HG02840 (cell line): ENCODE data around the gene DENND2C.
A peak's percentile ranks its signal among the peaks of the same experiment; 100 is the strongest.

Experiments used
- ATAC-seq: cut with Tn5 transposase; IDR thresholded peaks from one replicate; pipeline ENCODE4 v1.9.1; 2021; ENCODE audit warnings: mild to moderate bottlenecking, moderate library complexity, moderate number of reproducible peaks; ENCODE audit not compliant: unreplicated experiment, low FRiP score

Gene DENND2C, protein sequence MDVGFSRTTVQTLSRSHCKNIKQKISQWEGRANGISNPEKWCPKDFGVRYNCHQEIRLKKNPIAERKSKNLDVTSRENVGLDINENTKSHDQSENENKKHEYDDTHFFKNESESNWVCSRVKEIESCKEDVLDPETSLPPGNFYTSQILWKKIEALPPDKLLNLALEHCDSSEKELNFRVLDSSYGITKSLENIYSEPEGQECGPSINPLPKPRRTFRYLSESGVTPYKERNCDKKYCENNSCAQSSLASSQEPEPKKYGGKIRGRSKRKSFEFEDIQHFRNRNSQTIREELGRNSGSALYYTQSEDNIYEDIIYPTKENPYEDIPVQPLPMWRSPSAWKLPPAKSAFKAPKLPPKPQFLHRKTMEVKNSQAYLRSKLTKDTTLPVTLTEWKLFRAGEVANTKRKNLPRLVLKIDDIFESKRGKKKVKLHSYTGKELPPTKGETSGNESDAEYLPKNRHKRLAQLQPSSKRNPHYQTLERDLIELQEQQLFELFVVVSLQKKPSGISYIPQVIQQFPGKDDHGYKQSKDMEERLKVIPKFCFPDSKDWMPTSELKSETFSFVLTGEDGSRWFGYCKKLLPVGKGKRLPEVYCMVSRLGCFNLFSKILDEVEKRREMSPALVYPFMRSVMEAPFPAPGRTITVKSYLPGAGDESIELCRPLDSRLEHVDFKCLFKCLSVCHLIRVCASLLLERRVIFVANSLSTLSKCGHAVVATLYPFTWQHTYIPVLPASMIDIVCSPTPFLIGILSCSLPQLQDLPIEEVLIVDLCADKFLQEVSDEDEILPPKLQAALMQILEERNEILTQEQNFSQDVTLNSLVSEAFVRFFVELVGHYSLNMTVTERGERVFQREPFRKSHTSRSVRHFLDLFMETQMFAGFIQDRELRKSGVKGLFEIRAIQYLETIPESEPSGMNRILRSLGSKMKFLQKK

DNA sequence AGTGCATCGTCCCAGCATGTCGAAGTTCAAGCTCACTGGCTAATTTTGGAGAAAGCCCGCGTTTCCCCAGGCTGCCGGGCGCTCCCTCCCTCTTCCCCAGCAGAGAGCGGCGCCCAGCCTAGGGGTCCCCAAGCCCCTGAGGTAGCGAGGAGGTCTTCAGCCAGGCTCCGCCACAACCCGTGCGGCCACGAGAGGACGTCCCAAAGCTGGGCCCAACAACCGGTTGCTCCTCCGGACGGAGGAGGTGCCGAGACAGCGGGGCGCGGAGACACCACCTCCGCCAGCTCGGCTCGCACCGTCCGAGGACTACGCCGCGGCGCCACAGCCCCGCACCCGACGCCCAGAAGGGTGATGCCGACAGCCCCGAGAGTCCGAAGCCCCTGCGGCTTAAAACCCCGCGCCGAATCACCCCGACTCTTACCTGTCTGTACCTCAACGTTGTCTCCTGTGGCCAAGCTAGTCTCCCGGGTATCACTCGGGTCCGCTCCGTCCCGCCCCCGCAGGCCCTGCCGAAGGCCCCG, at the start of gene DENND2C:
TSS of gene DENND2C (minus strand) at position 488 of the 521 bp plus-strand sequence. CDS start 44,065 bp downstream, outside the sequence.
- ATAC-seq, result peak; percentile 60

DNA sequence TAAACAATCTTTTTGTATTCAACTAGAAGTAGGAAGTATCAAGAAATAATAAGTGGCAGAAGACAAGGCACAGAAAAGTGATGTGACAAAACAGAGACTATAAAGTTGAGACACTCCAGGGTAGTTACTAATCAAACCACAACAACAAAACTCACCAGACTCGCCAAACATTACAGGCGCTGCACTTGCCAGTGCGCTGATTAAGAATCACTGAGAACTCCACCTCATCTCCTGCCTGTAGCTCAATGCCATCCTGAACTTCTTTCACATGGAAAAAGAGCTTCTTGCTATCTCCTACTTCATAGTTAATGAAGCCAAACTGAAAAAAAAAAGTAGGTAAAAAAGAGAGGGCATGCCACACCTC, 49.6 kb upstream of the DENND2C start:
- no peak for ATAC-seq

GRCh38 chr1:114718661-114719423, 49.0 kb upstream of the DENND2C start:
- no peak for ATAC-seq

- ATAC-seq, result peak; percentile 83
Measured at GRCh38 chr1:114716304-114717170, 46.7 kb upstream of the DENND2C start, which contains the start of gene NRAS. TSS of gene NRAS (minus strand) at chr1:114716771. CDS start at chr1:114716160, 611 bp downstream.

DNA sequence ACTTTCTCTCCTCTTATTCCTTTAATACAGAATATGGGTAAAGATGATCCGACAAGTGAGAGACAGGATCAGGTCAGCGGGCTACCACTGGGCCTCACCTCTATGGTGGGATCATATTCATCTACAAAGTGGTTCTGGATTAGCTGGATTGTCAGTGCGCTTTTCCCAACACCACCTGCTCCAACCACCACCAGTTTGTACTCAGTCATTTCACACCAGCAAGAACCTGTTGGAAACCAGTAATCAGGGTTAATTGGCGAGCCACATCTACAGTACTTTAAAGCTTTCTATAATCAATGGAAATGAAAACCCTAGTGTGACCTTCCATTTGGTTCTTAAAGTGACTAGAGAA, 46.1 kb upstream of the DENND2C start:
- ATAC-seq, result peak; percentile 2

- no peak for ATAC-seq
Measured at GRCh38 chr1:114712977-114713376, 43.1 kb upstream of the DENND2C start.

DNA sequence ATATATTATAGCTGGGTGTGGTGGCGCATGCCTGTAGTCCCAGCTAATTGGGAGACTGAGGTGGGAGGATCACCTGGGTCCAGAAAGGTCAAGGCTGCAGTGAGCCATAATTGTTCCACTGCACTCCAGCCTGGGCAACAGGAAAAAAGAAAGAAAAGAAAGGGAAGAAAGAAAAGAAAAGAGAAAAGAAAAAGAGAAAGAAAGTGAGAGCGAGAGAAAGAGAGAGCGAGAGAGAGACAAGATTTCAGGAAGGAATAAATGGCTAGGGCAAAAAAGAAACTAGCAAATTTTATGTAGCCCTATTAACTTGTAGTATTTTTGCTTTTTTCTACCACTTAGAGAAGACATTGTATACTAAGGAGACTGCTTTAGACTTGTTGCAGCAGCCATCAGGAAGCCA, 40.5 kb upstream of the DENND2C start:
- no peak for ATAC-seq

GRCh38 chr1:114707604-114708003, 37.8 kb upstream of the DENND2C start:
- no peak for ATAC-seq

GRCh38 chr1:114703242-114703641, 33.4 kb upstream of the DENND2C start:
- ATAC-seq, result no peak

- no peak for ATAC-seq
Measured at GRCh38 chr1:114702737-114703136, 32.9 kb upstream of the DENND2C start.

DNA sequence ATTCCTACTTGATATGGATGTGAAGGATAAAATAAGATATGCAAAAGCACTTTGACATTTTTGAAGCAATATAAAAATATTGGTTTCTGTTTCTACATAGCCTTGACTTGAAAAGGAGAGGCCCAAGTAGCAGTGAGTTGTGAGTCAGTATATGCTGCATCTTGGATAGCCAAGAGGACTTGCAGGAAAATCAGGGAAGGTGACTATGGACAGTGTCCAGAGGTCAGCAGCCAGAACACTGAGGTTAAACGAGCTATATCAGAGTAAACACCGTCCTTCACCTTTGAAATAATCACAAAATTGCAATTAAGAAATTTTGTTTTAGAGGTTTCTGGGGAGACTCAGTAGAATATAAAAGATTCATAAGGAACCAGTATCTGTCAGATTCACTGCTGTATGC, 32.1 kb upstream of the DENND2C start:
- ATAC-seq, result no peak

GRCh38 chr1:114700036-114700600, 30.3 kb upstream of the DENND2C start:
- no peak for ATAC-seq

DNA sequence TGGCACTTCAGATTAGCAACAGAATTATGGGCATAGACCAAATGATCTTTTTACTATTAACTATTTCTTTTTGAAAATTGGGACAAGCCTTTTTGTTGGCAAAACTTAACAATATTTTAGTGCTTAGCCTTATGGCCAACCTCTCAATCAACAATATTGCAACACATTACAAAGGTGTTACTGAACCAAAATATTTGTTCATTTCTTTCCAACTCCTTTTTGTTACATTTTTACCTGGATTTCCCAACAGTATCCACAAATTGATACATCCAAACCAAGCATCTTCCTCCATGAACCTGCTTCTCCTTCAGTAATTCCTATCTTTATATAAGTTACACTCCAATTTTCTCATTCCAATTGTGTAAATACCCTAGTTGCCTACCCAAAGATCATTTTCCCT, 27.0 kb upstream of the DENND2C start:
- no peak for ATAC-seq

GRCh38 chr1:114695430-114696058, 25.7 kb upstream of the DENND2C start, which contains the start of gene AMPD1:
TSS of gene AMPD1 (minus strand) at chr1:114695546. CDS start at chr1:114695471, 75 bp downstream.
- ATAC-seq, result no peak

DNA sequence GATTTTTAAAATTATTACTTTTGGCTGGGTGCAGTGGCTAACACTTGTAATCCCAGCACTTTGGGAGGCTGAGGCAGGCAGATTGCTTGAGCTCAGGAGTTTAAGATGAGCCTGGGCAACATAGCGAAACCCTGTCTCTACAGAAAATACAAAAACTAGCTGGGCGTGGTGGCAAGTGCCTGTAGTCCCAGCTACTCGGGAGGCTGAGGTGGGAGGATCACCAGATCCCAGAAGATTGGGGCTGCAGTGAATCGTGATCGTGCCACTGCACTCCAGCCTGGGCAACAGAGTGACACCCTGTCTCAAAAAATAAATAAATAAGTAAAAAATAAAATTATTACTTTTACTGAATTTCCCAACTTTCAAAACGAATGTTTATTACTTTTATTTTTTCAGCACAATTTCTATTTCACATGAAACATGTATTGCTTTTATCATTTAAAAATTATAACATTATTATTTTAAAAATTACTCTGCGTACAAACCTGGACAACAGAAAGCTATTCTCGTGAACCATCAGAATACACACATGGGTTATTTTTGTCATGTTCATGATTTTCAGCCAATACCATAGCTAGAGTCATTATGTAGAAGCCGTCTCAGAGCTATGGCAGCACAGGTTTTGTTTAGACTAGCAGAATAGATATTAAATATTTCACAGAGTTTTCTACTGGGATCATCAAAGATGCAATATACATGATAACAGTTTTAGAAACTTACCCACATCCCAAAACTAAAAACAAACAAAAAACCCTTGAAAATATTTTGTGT, 24.9 kb upstream of the DENND2C start:
- ATAC-seq, result no peak

- ATAC-seq, result no peak
Measured at GRCh38 chr1:114692947-114693346, 23.1 kb upstream of the DENND2C start.

DNA sequence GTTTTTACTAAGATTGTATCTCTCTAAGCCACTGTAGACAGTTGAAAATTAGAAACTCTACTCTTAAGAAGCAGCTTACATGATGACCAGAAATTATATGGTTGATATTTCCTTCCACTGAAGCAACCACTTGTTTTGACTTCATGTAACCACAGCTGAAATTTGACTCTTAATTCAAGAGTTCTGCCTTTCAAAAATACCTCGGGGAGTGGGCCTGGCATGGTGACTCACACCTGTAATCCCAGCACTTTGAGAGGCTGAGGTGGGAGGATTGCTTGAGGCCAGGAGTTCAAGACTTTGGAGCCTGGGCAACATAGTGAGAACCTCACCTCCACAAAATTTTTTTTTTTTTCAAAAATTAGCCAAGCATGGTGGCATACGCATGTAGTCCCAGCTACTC, 21.2 kb upstream of the DENND2C start:
- no peak for ATAC-seq

DNA sequence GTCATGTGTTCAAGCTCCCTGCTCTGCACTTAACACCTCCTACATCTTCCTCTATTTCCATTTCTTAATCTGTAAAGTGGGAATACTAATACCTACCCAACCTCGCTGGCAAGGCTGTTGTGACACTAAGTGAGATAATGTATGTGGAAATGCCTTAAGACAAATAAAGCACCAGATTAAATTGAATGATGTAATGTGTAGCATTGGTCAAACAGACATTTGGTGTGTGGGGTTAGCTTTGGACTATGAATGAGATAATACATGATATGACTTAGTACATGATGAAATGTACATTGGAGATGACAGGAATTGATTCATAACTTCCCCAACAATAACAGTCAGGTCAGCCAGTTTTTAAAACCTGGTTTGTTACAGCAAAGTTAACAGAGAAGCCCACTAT, 20.3 kb upstream of the DENND2C start:
- ATAC-seq, result no peak
